D721Med (cell line): ENCODE data around the gene ATR.
"Not testable (repeated sequence)": the region's sequence is repeated elsewhere in the genome, so short reads cannot be mapped to it uniquely, and the experiment has no call there.

ENCODE experiments used
- DNase-seq: peaks from one replicate; pipeline ENCODE4 v3.0.0; 2011; ENCODE audit warnings: low spot score; ENCODE audit not compliant: insufficient read length
- FAIRE-seq: peaks from 2 replicates; lab custom pipeline; 2011; peaks lifted over from hg19 to GRCh38; lab: Jason Lieb, UNC
- TF ChIP-seq, protein P1 (sequence below): IDR thresholded peaks from 2 replicates; pipeline ENCODE4 v1.5.1; 2012; ENCODE audit warnings: mild to moderate bottlenecking, control low read depth; ENCODE audit not compliant: insufficient read depth; ENCODE audit errors: missing control alignments

Gene ATR

DNA sequence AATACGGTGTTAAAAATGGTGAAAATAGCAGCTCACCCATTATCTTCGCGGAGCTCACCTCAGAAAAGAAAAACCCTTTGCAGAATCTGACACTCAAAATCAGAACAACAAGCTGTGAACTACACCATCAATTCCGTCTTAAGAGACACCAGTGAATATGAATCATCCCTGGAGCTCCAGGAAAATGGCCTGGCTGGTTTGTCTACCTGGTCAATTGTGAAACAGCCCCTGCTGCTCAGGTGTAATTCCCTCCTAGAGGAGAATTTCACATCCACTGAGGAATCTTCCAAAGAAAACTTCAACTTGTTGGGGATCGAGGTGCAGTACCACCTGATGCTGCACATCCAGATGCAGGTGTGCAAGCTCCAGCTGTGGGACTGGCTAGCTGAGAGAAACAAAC lies 127.7 kb downstream of the ATR start:
- DNase-seq (no peak), FAIRE-seq (no peak)
- TF ChIP-seq, protein P1, sequence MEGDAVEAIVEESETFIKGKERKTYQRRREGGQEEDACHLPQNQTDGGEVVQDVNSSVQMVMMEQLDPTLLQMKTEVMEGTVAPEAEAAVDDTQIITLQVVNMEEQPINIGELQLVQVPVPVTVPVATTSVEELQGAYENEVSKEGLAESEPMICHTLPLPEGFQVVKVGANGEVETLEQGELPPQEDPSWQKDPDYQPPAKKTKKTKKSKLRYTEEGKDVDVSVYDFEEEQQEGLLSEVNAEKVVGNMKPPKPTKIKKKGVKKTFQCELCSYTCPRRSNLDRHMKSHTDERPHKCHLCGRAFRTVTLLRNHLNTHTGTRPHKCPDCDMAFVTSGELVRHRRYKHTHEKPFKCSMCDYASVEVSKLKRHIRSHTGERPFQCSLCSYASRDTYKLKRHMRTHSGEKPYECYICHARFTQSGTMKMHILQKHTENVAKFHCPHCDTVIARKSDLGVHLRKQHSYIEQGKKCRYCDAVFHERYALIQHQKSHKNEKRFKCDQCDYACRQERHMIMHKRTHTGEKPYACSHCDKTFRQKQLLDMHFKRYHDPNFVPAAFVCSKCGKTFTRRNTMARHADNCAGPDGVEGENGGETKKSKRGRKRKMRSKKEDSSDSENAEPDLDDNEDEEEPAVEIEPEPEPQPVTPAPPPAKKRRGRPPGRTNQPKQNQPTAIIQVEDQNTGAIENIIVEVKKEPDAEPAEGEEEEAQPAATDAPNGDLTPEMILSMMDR: no peak

- DNase-seq (no peak), FAIRE-seq (no peak)
Observed at GRCh38 chr3:142450189-142450588, 128.3 kb downstream of the ATR start.

DNA sequence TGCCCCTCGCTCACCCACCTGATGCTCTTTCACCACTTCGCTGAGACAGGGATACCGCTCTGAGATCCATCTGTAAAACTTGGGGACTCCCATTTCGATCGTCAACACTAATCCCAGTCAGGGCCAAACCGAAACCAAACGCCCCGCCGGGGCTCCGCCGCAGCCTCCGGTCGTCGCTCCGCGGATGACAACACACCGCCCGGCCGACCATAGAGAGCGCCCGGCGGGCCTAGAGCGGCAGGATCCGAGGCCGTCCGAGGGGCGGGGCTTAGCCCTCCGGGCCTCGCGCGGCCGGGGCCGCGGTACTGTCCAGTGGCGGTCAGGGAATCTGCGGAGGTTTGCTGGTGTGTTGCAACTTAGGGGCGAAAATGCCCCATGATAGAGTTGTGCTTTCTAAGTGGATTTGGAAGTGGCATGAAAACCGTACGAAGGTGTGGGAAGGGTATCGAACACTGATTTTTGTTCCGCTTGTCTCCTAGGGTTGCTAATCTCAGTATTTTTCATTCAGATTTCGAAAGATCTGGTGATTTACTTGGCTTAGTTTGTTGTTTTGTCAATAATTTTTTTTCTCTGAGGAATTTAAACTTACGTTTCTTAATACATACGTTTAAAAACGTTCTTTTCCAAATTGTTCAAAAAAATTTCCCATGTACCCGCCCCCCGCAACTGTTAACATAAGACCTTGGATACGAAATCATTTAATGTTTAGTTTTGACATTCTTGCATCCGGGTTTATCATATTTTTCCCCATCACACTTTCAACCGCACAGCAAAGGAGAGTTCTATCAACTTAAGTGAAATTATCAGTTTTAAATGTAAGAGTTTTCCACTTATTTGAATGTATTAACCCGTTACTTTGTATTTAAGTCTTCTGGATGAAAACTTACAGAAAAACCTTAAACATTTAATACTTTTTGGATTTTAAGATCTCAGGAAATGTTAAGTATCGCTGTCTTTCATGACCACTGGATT lies 130.4 kb downstream of the ATR start, which contains the start of gene XRN1:
Gene XRN1, minus strand, starts transcription at position 186 of the 972 bp plus-strand sequence. Its CDS starts 93 bp downstream, at position 93.
- DNase-seq: peak; percentile 87
- no peak for FAIRE-seq
- TF ChIP-seq, protein P1: no peak

More at GRCh38 chr3:142450189-142450588, 128.3 kb downstream of the ATR start:
- TF ChIP-seq, protein P1: no peak

DNA sequence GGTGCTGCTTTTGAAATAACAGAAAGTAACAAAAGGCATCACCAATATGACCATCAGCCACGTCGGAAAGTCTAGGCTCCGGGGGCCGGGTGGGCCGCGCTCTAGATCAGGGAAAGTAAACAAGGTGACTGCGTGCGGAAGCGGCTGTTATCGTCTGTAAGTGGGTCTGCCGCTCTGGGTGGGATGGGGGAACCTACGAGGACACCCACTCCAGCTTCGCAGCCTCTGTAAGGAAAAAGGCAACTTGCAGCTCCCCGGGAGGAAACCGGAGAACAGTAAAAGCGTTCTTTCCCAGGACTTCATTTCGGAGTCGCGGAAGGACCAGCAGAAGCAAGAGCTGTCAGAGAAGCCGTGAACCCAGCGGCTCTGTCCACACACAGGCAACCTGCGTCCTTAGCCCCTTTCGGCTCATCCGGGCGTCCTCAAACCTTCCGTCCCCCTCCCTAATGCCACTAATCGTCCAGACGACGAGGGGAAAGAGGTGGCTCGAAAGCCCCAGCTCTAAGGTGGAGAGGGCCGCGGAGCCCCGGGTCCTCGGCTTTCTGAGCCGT lies 131.2 kb downstream of the ATR start:
- no peak for DNase-seq

GRCh38 chr3:142445816-142446254 lies 132.7 kb downstream of the ATR start:
- no peak for FAIRE-seq
- no peak for DNase-seq
- TF ChIP-seq, protein P1: no peak

More for the DNA sequence above, 131.2 kb downstream of the ATR start:
- TF ChIP-seq, protein P1: no peak
- no peak for FAIRE-seq

GRCh38 chr3:142444343-142444742 lies 134.2 kb downstream of the ATR start:
- DNase-seq (no peak), FAIRE-seq (no peak)
- TF ChIP-seq, protein P1: no peak

- DNase-seq, FAIRE-seq: not testable (repeated sequence)
Observed at GRCh38 chr3:142443060-142443459, 135.5 kb downstream of the ATR start.

- not testable (repeated sequence) for FAIRE-seq, DNase-seq
Observed at GRCh38 chr3:142439499-142440220, 138.9 kb downstream of the ATR start.

DNA sequence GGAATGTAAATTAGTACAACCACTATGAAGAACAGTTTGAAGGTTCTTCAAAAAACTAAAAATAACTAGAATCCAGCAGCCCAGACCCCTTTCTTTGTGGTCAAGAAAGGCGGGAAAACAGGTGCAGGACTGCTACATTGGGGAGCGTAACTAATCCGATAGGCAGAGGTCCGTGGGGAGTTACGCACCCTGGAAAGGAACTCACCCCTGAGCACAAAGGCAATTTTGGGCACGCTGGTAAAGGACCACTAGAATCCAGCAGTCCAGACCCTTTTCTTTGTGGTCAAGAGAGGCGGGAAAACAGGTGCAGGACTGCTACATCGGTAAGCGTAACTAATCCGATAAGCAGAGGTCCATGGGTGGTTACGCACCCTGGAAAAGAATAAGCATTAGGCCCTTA lies 140.4 kb downstream of the ATR start:
- not testable (repeated sequence) for DNase-seq, FAIRE-seq
